H1 (cell line): ENCODE results near the gene AKAP7. TPM values are rescaled to one million over a fixed set of nuclear protein-coding genes. Genes with fewer than 3 reads are reported as not detected.

Experiments
- CTCF ChIA-PET: fragments of 300-600 bp; sonication (Branson Sonifier 250); formaldehyde crosslinking; loops from one replicate; lab custom pipeline; 2021; ENCODE audit not compliant: partially characterized antibody; lab: Charles Lee
- POLR2A ChIA-PET: fragments of 300-600 bp; sonication (Branson Sonifier 250); formaldehyde crosslinking; loops from one replicate; lab custom pipeline; 2021; ENCODE audit warnings: inconsistent platforms; ENCODE audit not compliant: partially characterized antibody; lab: Charles Lee
- DNase-seq, 2 experiments: peaks; one replicate each; pipeline versions ENCODE4 v3.0.0 to v3.0.0-alpha.2; 2010 to 2022; ENCODE audit warnings: low spot score in 2 of 2, low read depth in 1 of 2, mixed read lengths in 1 of 2
- FAIRE-seq: peaks from 2 replicates; lab custom pipeline; 2011; peaks lifted over from hg19 to GRCh38; lab: Jason Lieb, UNC
- H2AFZ ChIP-seq: 2 replicates; pipeline ENCODE4 v1.8.1; 2012; ENCODE audit warnings: low read length, inconsistent platforms
- H2AK5ac ChIP-seq: 2 replicates; pipeline ENCODE4 v1.6.1; 2013; ENCODE audit warnings: low read depth, low read length
- H2BK120ac ChIP-seq: replicated peaks from 2 replicates; pipeline ENCODE3; 2013; ENCODE audit warnings: low read depth, low read length, inconsistent platforms
- H2BK12ac ChIP-seq: 2 replicates; pipeline ENCODE4 v1.6.1; 2013; ENCODE audit warnings: low read depth, low read length
- H2BK15ac ChIP-seq: 2 replicates; pipeline ENCODE4 v1.6.1; 2013; ENCODE audit warnings: low read length
- H2BK20ac ChIP-seq: 2 replicates; pipeline ENCODE4 v1.6.1; 2013; ENCODE audit warnings: low read length
- H2BK5ac ChIP-seq: 2 replicates; pipeline ENCODE4 v1.6.1; 2013; ENCODE audit warnings: low read depth, low read length
- H3K14ac ChIP-seq: 2 replicates; pipeline ENCODE4 v1.6.1; 2013; ENCODE audit warnings: inconsistent platforms; ENCODE audit not compliant: insufficient read length
- H3K18ac ChIP-seq: 2 replicates; pipeline ENCODE4 v1.6.1; 2013; ENCODE audit warnings: low read length; ENCODE audit errors: extremely low read depth
- H3K23ac ChIP-seq: 2 replicates; pipeline ENCODE4 v1.6.1; 2013; ENCODE audit warnings: inconsistent platforms; ENCODE audit not compliant: insufficient read length
- H3K23me2 ChIP-seq: 2 replicates; pipeline ENCODE4 v1.6.1; 2013; ENCODE audit warnings: low read depth, low read length
- H3K27ac ChIP-seq: 2 replicates; pipeline ENCODE4 v1.6.1; 2011; ENCODE audit warnings: low read depth, low read length, inconsistent platforms
- H3K27me3 ChIP-seq, 4 experiments: replicated peaks in 1 of 4; 1 replicate in 1 of 4; 2 replicates in 3 of 4; pipeline versions ENCODE4 v1.6.1 to v1.8.1; 2011 to 2013; ENCODE audit warnings: low read length in 3 of 4, mild to moderate bottlenecking in 3 of 4, inconsistent platforms in 2 of 4, mixed read lengths in 2 of 4, moderate library complexity in 1 of 4; ENCODE audit not compliant: control insufficient read depth in 3 of 4, insufficient read depth in 3 of 4; ENCODE audit errors: extremely low read depth in 1 of 4
- H3K36me3 ChIP-seq, 4 experiments: 2 replicates each; pipeline versions ENCODE4 v1.6.1 to v1.8.1; 2011 to 2013; ENCODE audit warnings: mild to moderate bottlenecking in 4 of 4, low read length in 3 of 4, moderate library complexity in 2 of 4, control low read depth in 1 of 4, inconsistent platforms in 1 of 4; ENCODE audit not compliant: insufficient read depth in 4 of 4, control insufficient read depth in 2 of 4
- H3K4ac ChIP-seq: replicated peaks from 2 replicates; pipeline ENCODE3; 2013; ENCODE audit warnings: low read length, low read depth, mixed read lengths, inconsistent platforms; ENCODE audit not compliant: insufficient read length
- H3K4me1 ChIP-seq, 4 experiments: replicated peaks in 1 of 4; 1 replicate in 1 of 4; 2 replicates in 3 of 4; pipeline versions ENCODE4 v1.6.1 to v1.8.1; 2011 to 2013; ENCODE audit warnings: low read length in 3 of 4, inconsistent platforms in 2 of 4, mixed read lengths in 1 of 4; ENCODE audit not compliant: insufficient read depth in 4 of 4, control insufficient read depth in 3 of 4
- H3K4me2 ChIP-seq, 2 experiments: 2 replicates each; pipeline versions ENCODE4 v1.6.1 to v1.8.1; 2011 to 2013; ENCODE audit warnings: low read depth in 2 of 2, low read length in 2 of 2, control low read depth in 1 of 2, inconsistent platforms in 1 of 2, mild to moderate bottlenecking in 1 of 2; ENCODE audit not compliant: insufficient read depth in 1 of 2
- H3K4me3 ChIP-seq, 4 experiments: fragments of 200-600, 300-600 bp in 1 of 4; sonication (generic), shearing (Covaris generic), sonication (Bioruptor Twin) in 1 of 4; 2 replicates each; pipeline versions ENCODE4 v1.5.1 to v1.8.1; 2011 to 2016; ENCODE audit warnings: low read length in 4 of 4, low read depth in 3 of 4, control low read depth in 2 of 4, inconsistent platforms in 2 of 4, mild to moderate bottlenecking in 2 of 4, mixed read lengths in 1 of 4, moderate library complexity in 1 of 4; ENCODE audit not compliant: insufficient read depth in 2 of 4; ENCODE audit errors: extremely low read depth in 1 of 4
- H3K56ac ChIP-seq: replicated peaks from 2 replicates; pipeline ENCODE3; 2013; ENCODE audit warnings: low read depth, mild to moderate bottlenecking, mixed read lengths, low read length, inconsistent platforms; ENCODE audit not compliant: insufficient read length
- H3K79me1 ChIP-seq: 2 replicates; pipeline ENCODE4 v1.6.1; 2013; ENCODE audit warnings: low read depth, low read length, control low read depth
- H3K79me2 ChIP-seq, 2 experiments: 2 replicates each; pipeline versions ENCODE4 v1.6.1 to v1.8.1; 2012 to 2013; ENCODE audit warnings: low read length in 2 of 2, mild to moderate bottlenecking in 2 of 2, inconsistent platforms in 1 of 2; ENCODE audit not compliant: insufficient read depth in 2 of 2, control insufficient read depth in 1 of 2
- H3K9ac ChIP-seq, 4 experiments: replicated peaks in 1 of 4; 1 replicate in 1 of 4; 2 replicates in 3 of 4; pipeline versions ENCODE4 v1.6.1 to v1.8.1; 2011 to 2013; ENCODE audit warnings: low read depth in 3 of 4, low read length in 3 of 4, control low read depth in 2 of 4, mild to moderate bottlenecking in 2 of 4, moderate library complexity in 2 of 4, inconsistent platforms in 1 of 4; ENCODE audit errors: extremely low read depth in 1 of 4
- H3K9me3 ChIP-seq, 2 experiments: 2 replicates each; pipeline versions ENCODE4 v1.6.1 to v1.8.1; 2012 to 2013; ENCODE audit warnings: mild to moderate bottlenecking in 2 of 2, moderate library complexity in 2 of 2, control low read depth in 1 of 2, inconsistent platforms in 1 of 2, low read depth in 1 of 2, low read length in 1 of 2, mixed read lengths in 1 of 2; ENCODE audit not compliant: insufficient read depth in 2 of 2
- H4K20me1 ChIP-seq, 2 experiments: replicated peaks in 1 of 2; 2 replicates each; pipeline versions ENCODE3 to v1.8.1; 2011 to 2013; ENCODE audit warnings: inconsistent platforms in 2 of 2, low read length in 2 of 2, mild to moderate bottlenecking in 1 of 2; ENCODE audit not compliant: insufficient read depth in 2 of 2, control insufficient read depth in 1 of 2
- H4K5ac ChIP-seq: 2 replicates; pipeline ENCODE4 v1.6.1; 2013; ENCODE audit warnings: low read length, low read depth, mixed read lengths, inconsistent platforms; ENCODE audit not compliant: insufficient read length
- H4K8ac ChIP-seq: 2 replicates; pipeline ENCODE4 v1.8.0; 2013; ENCODE audit warnings: mild to moderate bottlenecking, moderate library complexity, low read length, inconsistent platforms; ENCODE audit not compliant: insufficient read depth; ENCODE audit errors: extremely low read depth
- H4K91ac ChIP-seq: replicated peaks from 2 replicates; pipeline ENCODE3; 2013; ENCODE audit warnings: low read length, mixed read lengths, inconsistent platforms; ENCODE audit not compliant: insufficient read length
- ATF3 ChIP-seq: IDR thresholded peaks from 2 replicates; pipeline ENCODE4 v1.6.1; 2011; ENCODE audit warnings: low read depth, mild to moderate bottlenecking, low read length; ENCODE audit not compliant: insufficient read depth
- CBX5 ChIP-seq: fragments of 300-800, 300-1000 bp; sonication (generic); IDR thresholded peaks from 2 replicates; pipeline ENCODE4 v1.7.1; 2016; ENCODE audit warnings: antibody characterized with exemption, low read length, low read depth
- CREB1 ChIP-seq: IDR thresholded peaks from 2 replicates; pipeline ENCODE4 v1.6.1; 2012; ENCODE audit warnings: inconsistent platforms
- EZH2 ChIP-seq: fragments of 200-600 bp; sonication (generic); IDR thresholded peaks from 2 replicates; pipeline ENCODE4 v1.7.1; 2012; ENCODE audit warnings: low read depth, mild to moderate bottlenecking, moderate library complexity, low read length, inconsistent platforms; ENCODE audit not compliant: severe bottlenecking
- GABPA ChIP-seq: IDR thresholded peaks from 2 replicates; pipeline ENCODE4 v1.6.1; 2011; ENCODE audit warnings: mild to moderate bottlenecking, low read length, moderate library complexity, borderline replicate concordance; ENCODE audit not compliant: insufficient read depth
- HDAC2 ChIP-seq, 2 experiments: fragments of 300-600 bp in 1 of 2; sonication (generic) in 1 of 2; IDR thresholded peaks; 2 replicates each; pipeline ENCODE4 v1.6.1; 2011 to 2012; ENCODE audit warnings: low read depth in 2 of 2, low read length in 2 of 2, mild to moderate bottlenecking in 2 of 2, moderate library complexity in 2 of 2, borderline replicate concordance in 1 of 2, inconsistent platforms in 1 of 2
- JUN ChIP-seq: IDR thresholded peaks from 2 replicates; pipeline ENCODE4 v1.6.1; 2011; ENCODE audit warnings: low read depth, mild to moderate bottlenecking, improper control_type of control experiment, low read length
- MAFK ChIP-seq: IDR thresholded peaks from 2 replicates; pipeline ENCODE4 v1.6.1; 2012; ENCODE audit warnings: low read depth, mild to moderate bottlenecking, improper control_type of control experiment, low read length
- POLR2A ChIP-seq, 2 experiments: IDR thresholded peaks; 1 replicate in 1 of 2; 2 replicates in 1 of 2; pipeline ENCODE4 v1.6.1; 2011; ENCODE audit warnings: low read depth in 2 of 2, low read length in 2 of 2, mild to moderate bottlenecking in 2 of 2; ENCODE audit errors: control extremely low read depth in 1 of 2
- POU5F1 ChIP-seq: IDR thresholded peaks from 2 replicates; pipeline ENCODE4 v1.6.1; 2011; ENCODE audit warnings: low read depth, mild to moderate bottlenecking, low read length, moderate library complexity
- SAP30 ChIP-seq: fragments of 300-600 bp; sonication (generic); IDR thresholded peaks from 2 replicates; pipeline ENCODE4 v1.7.1; 2012; ENCODE audit warnings: low read length, moderate library complexity, mild to moderate bottlenecking, inconsistent platforms; ENCODE audit not compliant: insufficient read depth, insufficient replicate concordance
- SP1 ChIP-seq: IDR thresholded peaks from 2 replicates; pipeline ENCODE4 v1.6.1; 2011; ENCODE audit warnings: low read depth, low read length
- SP4 ChIP-seq: IDR thresholded peaks from 2 replicates; pipeline ENCODE4 v1.6.1; 2012; ENCODE audit warnings: low read length, inconsistent platforms
- TCF12 ChIP-seq: IDR thresholded peaks from 2 replicates; pipeline ENCODE4 v1.6.1; 2011; ENCODE audit warnings: low read depth, mild to moderate bottlenecking, low read length
- YY1 ChIP-seq: IDR thresholded peaks from 2 replicates; pipeline ENCODE4 v1.6.1; 2011; ENCODE audit warnings: low read depth, mild to moderate bottlenecking, low read length
- WGBS, 2 experiments: shearing (Covaris generic) in 1 of 2; methylation state at CpG; one replicate each; pipeline versions ENCODE4 v1.1.6 to v1.1.7; 2013 to 2015; ENCODE audit warnings: low lambda C conversion rate in 2 of 2, mixed read lengths in 2 of 2, inconsistent platforms in 1 of 2, low coverage in 1 of 2, missing lambda C conversion rate in 1 of 2; ENCODE audit not compliant: insufficient replicate concordance in 2 of 2, insufficient coverage in 1 of 2, insufficient read length in 1 of 2; ENCODE audit errors: extremely low coverage in 1 of 2, missing lambda C conversion rate in 1 of 2; 5-methylcytosine and 5-hydroxymethylcytosine counted together
- polyA plus RNA-seq, 7 experiments: library from polyadenylated mRNA; depleted of rRNA in 3 of 7; stranded (reverse) in 5 of 7; unstranded in 2 of 7; fragments of >200 nt in 5 of 7; fragments of 200-250 nt in 2 of 7; gene quantifications; 1 replicate in 5 of 7; 2 replicates in 1 of 7; 4 replicates in 1 of 7; pipeline versions ENCODE4 v1.2.1 to v1.2.3, GENCODE V29; 2011 to 2013; ENCODE audit warnings: missing spikeins in 2 of 7, mixed read lengths in 2 of 7
- total RNA-seq: library from RNA; stranded (reverse); fragmentation: NEBNext Ultra II Directional; extraction: Animal tissue kit (Norgen Biotek cat#: 25700); gene quantifications from 2 replicates; pipeline ENCODE4 v1.2.1, GENCODE V29; 2021

Gene AKAP7
- total and polyA plus RNA-seq, 2 of the 8 experiments (the other 6 are each of a cell fraction or from before 2014, with no cell fraction given) = 4.7 to 16.9 TPM

DNA sequence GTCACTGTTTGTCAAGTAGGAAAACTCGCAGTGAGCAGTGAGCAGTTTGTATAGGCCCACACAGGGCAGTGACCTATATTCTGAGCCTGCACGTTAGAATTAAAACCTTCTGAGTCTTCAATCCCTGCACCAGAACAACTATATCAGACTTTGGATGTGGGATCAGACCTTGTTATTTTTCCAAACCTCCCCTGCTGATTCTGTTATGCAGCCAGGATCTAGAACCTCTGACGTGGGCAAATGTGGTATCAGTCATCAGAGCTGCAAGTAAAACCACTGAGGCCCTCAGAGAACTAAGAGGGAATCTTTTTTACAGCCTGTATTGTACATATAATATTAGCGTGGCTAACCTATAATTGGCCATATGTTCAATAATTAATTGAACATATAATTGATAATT, 32.0 kb upstream of the AKAP7 start:
- Histone ChIP-seq H2BK5ac (no peak overlapping the region), H4K8ac (no peak overlapping the region), H3K36me3 (no peaks in the 10 kb centered on the region), H3K4me3 (no peak overlapping the region), H2BK12ac (no peak overlapping the region), H2BK20ac (no peak overlapping the region), H3K14ac (no peak overlapping the region), H3K27me3 (no peaks in the 10 kb centered on the region), H3K18ac (no peak overlapping the region), H3K79me2 (no peaks in the 10 kb centered on the region), H4K5ac (no peak overlapping the region), H3K9ac (no peak overlapping the region), H3K4ac (no peak overlapping the region), H3K27ac (no peak overlapping the region), H3K23me2 (no peaks in the 10 kb centered on the region), H3K4me2 (no peak overlapping the region), H3K56ac (no peak overlapping the region), H3K23ac (no peak overlapping the region), H2AK5ac (no peak overlapping the region), H2BK15ac (no peak overlapping the region), H4K20me1 (no peaks in the 10 kb centered on the region), H3K79me1 (no peaks in the 10 kb centered on the region), H3K9me3 (no peaks in the 10 kb centered on the region), H3K4me1 (no peaks in the 10 kb centered on the region), H2AFZ (no peak overlapping the region), H4K91ac (no peak overlapping the region), H2BK120ac (no peak overlapping the region)
- CTCF ChIA-PET = interaction anchor here (1.0 to 1.5 kb wide), 4 partner anchors 11 to 241 kb away, joined by 3 read pairs; no protein-coding TSS in a partner anchor
- DNase-seq = no peak
- FAIRE-seq = no peak
- WGBS, 2 experiments = 88% methylated on average over 4 of the region's 4 CpGs; no CpG with 5 or more reads in 1 of the 2 experiments
- POLR2A ChIA-PET = no interaction called here
- no peak for TF ChIP-seq MAFK
- no peak for TF ChIP-seq CREB1
- TF ChIP-seq TCF12 = no peak
- no peak for TF ChIP-seq POLR2A (IDR thresholded peaks at IDR 0.05; ENCODE audit: control extremely low read depth in 1 of 2, low read depth in 2 of 2, low read length in 2 of 2)
- TF ChIP-seq HDAC2 (IDR thresholded peaks at IDR 0.05; ENCODE audit: borderline replicate concordance in 1 of 2, low read depth in 2 of 2, low read length in 2 of 2) = no peak
- no peak for TF ChIP-seq EZH2
- no peak for TF ChIP-seq SP1
- no peak for TF ChIP-seq ATF3
- TF ChIP-seq GABPA = no peak
- no peak for TF ChIP-seq JUN
- TF ChIP-seq POU5F1 = no peak
- no peak for TF ChIP-seq CBX5
- no peak for TF ChIP-seq YY1
- TF ChIP-seq SAP30 = no peak
- no peak for TF ChIP-seq SP4
